Mesenchymal stem cell (in vitro differentiated cells and primary cell): ENCODE data around the gene RNLS.

Experiments
- DNase-seq: peaks from one replicate; pipeline ENCODE4 v3.0.0-alpha.2; 2013
- H2AFZ ChIP-seq: one replicate; pipeline ENCODE4 v1.6.1; 2013; ENCODE audit warnings: low read depth, mild to moderate bottlenecking, control low read depth, inconsistent platforms, low read length, moderate library complexity
- H2AK5ac ChIP-seq: 2 replicates; pipeline ENCODE4 v1.6.1; 2013; ENCODE audit warnings: low read length, moderate library complexity, mild to moderate bottlenecking, inconsistent platforms; ENCODE audit not compliant: severe bottlenecking
- H2BK120ac ChIP-seq: one replicate; pipeline ENCODE4 v1.6.1; 2013; ENCODE audit warnings: low read depth, mild to moderate bottlenecking, inconsistent platforms, low read length, moderate library complexity
- H2BK12ac ChIP-seq, 2 experiments: one replicate each; pipeline ENCODE4 v1.6.1; 2013; ENCODE audit warnings: inconsistent platforms in 2 of 2, low read length in 2 of 2, mild to moderate bottlenecking in 2 of 2, moderate library complexity in 2 of 2, control low read depth in 1 of 2
- H2BK15ac ChIP-seq: one replicate; pipeline ENCODE4 v1.6.1; 2013; ENCODE audit warnings: mild to moderate bottlenecking, low read depth, inconsistent platforms; ENCODE audit not compliant: poor library complexity, severe bottlenecking
- H2BK5ac ChIP-seq: 2 replicates; pipeline ENCODE4 v1.6.1; 2013; ENCODE audit warnings: low read depth, mild to moderate bottlenecking, low read length, control low read depth, inconsistent platforms; ENCODE audit not compliant: poor library complexity, severe bottlenecking
- H3K14ac ChIP-seq, 2 experiments: one replicate each; pipeline ENCODE4 v1.6.1; 2013; ENCODE audit warnings: inconsistent platforms in 2 of 2, low read length in 2 of 2, control low read depth in 1 of 2, mild to moderate bottlenecking in 1 of 2, moderate library complexity in 1 of 2
- H3K18ac ChIP-seq, 2 experiments: one replicate each; pipeline ENCODE4 v1.6.1; 2013; ENCODE audit warnings: inconsistent platforms in 2 of 2, low read length in 2 of 2, control low read depth in 1 of 2, low read depth in 1 of 2, mild to moderate bottlenecking in 1 of 2
- H3K23ac ChIP-seq, 2 experiments: one replicate each; pipeline ENCODE4 v1.6.1; 2013; ENCODE audit warnings: inconsistent platforms in 2 of 2, low read length in 2 of 2, mild to moderate bottlenecking in 2 of 2, moderate library complexity in 2 of 2, control low read depth in 1 of 2
- H3K27ac ChIP-seq: 2 replicates; pipeline ENCODE4 v1.5.1; 2013; ENCODE audit warnings: mild to moderate bottlenecking, moderate library complexity, low read length, control low read depth, inconsistent platforms; ENCODE audit not compliant: poor library complexity, severe bottlenecking
- H3K27me3 ChIP-seq, 2 experiments: 2 replicates each; pipeline versions ENCODE4 v1.6.1 to v1.7.0; 2013; ENCODE audit warnings: low read length in 2 of 2, mild to moderate bottlenecking in 2 of 2, moderate library complexity in 2 of 2, control low read depth in 1 of 2, inconsistent platforms in 1 of 2; ENCODE audit not compliant: control insufficient read depth in 1 of 2, insufficient read depth in 1 of 2
- H3K36me3 ChIP-seq, 2 experiments: 2 replicates each; pipeline versions ENCODE4 v1.6.1 to v1.7.0; 2013; ENCODE audit warnings: low read length in 2 of 2, control low read depth in 1 of 2, inconsistent platforms in 1 of 2, low read depth in 1 of 2, mild to moderate bottlenecking in 1 of 2; ENCODE audit not compliant: insufficient read depth in 2 of 2, control insufficient read depth in 1 of 2
- H3K4ac ChIP-seq, 2 experiments: one replicate each; pipeline ENCODE4 v1.6.1; 2013; ENCODE audit warnings: inconsistent platforms in 2 of 2, low read length in 2 of 2, mild to moderate bottlenecking in 2 of 2, moderate library complexity in 2 of 2, control low read depth in 1 of 2, low read depth in 1 of 2
- H3K4me1 ChIP-seq: 2 replicates; pipeline ENCODE4 v1.6.1; 2013; ENCODE audit warnings: low read depth, low read length, control low read depth; ENCODE audit not compliant: control insufficient read depth, insufficient read depth
- H3K4me2 ChIP-seq: 2 replicates; pipeline ENCODE4 v1.6.1; 2013; ENCODE audit warnings: low read length, mild to moderate bottlenecking, inconsistent platforms; ENCODE audit not compliant: poor library complexity, severe bottlenecking
- H3K4me3 ChIP-seq, 2 experiments: 2 replicates each; pipeline versions ENCODE4 v1.5.1 to v1.7.0; 2013; ENCODE audit warnings: low read length in 2 of 2, mild to moderate bottlenecking in 2 of 2, control low read depth in 1 of 2, low read depth in 1 of 2; ENCODE audit not compliant: insufficient read depth in 1 of 2
- H3K79me1 ChIP-seq: replicated peaks from 2 replicates; pipeline ENCODE4 v1.6.1; 2013; ENCODE audit warnings: mild to moderate bottlenecking, control low read depth, low read length, inconsistent platforms; ENCODE audit not compliant: poor library complexity, severe bottlenecking
- H3K9ac ChIP-seq: 2 replicates; pipeline ENCODE4 v1.7.0; 2013; ENCODE audit warnings: mild to moderate bottlenecking, low read length, moderate library complexity
- H3K9me3 ChIP-seq: 2 replicates; pipeline ENCODE4 v1.7.0; 2013; ENCODE audit warnings: mild to moderate bottlenecking, low read length; ENCODE audit not compliant: control insufficient read depth
- H4K8ac ChIP-seq: one replicate; pipeline ENCODE4 v1.6.1; 2013; ENCODE audit warnings: inconsistent platforms, mild to moderate bottlenecking, low read length, moderate library complexity
- H4K91ac ChIP-seq: one replicate; pipeline ENCODE4 v1.6.1; 2013; ENCODE audit warnings: mild to moderate bottlenecking, low read length, inconsistent platforms
- WGBS: methylation state at CpG from one replicate; pipeline ENCODE4 v1.1.7; 2013; ENCODE audit warnings: mixed read lengths; 5-methylcytosine and 5-hydroxymethylcytosine counted together

RNLS gene

DNA sequence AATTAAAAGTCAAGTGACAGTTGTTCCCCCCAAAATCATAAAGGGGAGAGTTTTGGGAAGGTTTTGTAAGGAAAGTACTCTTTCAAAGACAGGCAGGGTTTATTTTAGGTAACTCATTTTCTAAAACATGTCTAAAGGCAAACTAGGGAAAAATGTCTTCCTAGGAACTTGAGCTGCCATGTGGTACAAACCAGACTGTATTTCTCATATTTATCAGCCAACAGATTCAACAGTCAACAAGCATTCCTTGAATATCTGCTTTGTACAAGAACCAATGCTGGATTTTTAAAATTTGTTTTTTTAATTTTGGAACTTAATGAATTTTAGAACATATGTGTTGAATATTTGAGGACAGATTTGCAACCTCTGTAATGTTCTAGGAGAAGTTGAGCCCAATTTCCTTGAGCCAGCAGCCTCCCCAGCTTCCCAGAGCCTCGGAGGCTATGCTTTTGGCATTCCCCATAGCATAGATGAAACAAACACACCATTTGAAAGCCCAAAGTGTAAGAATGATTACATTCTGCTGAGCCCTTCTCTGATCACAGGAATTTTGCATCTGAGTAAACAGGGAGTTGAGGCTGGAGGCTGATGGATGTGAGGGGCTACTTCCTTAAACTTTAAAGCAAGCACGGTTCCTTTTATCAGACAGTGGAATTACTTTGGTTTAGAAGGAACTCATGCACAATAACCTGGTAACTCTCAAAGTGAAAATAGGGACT, 345.1 kb downstream of the RNLS start:
- H2BK5ac ChIP-seq = no peak overlapping the region
- H3K9ac ChIP-seq = no peak overlapping the region
- H2AFZ ChIP-seq = no peak overlapping the region
- no peak overlapping the region for H3K4ac ChIP-seq
- no peaks in the 10 kb centered on the region for H3K79me1 ChIP-seq
- no peaks in the 10 kb centered on the region for H3K36me3 ChIP-seq
- no peak overlapping the region for H3K18ac ChIP-seq
- no peak overlapping the region for H3K14ac ChIP-seq
- no peaks in the 10 kb centered on the region for H3K4me1 ChIP-seq
- no peaks in the 10 kb centered on the region for H3K9me3 ChIP-seq
- 71% methylated on average over 2 of the region's 2 CpGs for WGBS
- no peak for DNase-seq
- peak overlapping the region in 1 of 2 experiments; percentile 17 for H3K4me3 ChIP-seq
- H4K8ac ChIP-seq = no peak overlapping the region
- no peak overlapping the region for H2BK12ac ChIP-seq
- no peaks in the 10 kb centered on the region for H3K27me3 ChIP-seq
- H2AK5ac ChIP-seq = no peak overlapping the region
- no peak overlapping the region for H3K4me2 ChIP-seq
- H2BK15ac ChIP-seq = no peak overlapping the region
- H4K91ac ChIP-seq = no peak overlapping the region
- H3K27ac ChIP-seq = no peak overlapping the region
- no peak overlapping the region for H2BK120ac ChIP-seq
- no peak overlapping the region for H3K23ac ChIP-seq

DNA sequence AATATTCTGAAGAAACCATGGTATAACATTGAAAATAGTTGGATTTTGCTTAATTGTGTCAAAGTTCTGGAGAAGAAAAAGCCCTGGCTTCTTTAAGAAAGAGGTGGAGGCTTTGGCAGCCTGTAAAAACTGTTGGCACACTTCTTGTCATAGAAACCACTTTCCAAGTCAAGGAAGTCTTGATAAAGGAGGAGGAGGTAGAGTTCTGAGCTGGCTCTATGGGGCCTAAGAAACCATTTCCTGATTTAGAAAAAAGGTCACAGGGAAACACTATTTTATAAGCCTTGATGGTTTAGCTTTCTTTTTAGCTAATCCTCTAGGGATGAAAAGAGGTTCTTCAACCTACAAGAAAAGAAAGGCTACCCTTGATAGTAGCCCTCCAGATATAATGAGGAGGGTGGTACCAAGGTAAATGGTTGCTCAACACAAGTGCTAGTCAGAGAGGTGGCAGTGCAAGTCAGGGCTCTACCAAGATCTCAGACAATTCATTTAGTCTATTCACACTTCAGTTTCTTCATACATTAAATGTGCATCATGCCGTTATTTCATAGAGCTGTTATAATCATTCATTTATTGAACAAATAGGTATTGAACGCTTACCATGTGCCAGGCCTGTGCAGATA, 346.9 kb downstream of the RNLS start:
- Histone ChIP-seq H3K36me3 (no peaks in the 10 kb centered on the region), H2AFZ (no peak overlapping the region), H3K4me3 (no peak overlapping the region), H2BK12ac (no peak overlapping the region), H2BK5ac (no peak overlapping the region), H2BK120ac (no peak overlapping the region), H3K4ac (no peak overlapping the region), H3K18ac (peak overlapping the region in 1 of 2 experiments; percentile 12), H3K4me1 (no peaks in the 10 kb centered on the region), H2AK5ac (no peak overlapping the region), H3K9me3 (no peaks in the 10 kb centered on the region), H3K27me3 (no peaks in the 10 kb centered on the region), H4K91ac (no peak overlapping the region), H3K4me2 (no peak overlapping the region), H3K79me1 (no peaks in the 10 kb centered on the region), H3K27ac (no peak overlapping the region), H4K8ac (no peak overlapping the region), H3K9ac (no peak overlapping the region), H3K14ac (no peak overlapping the region), H3K23ac (no peak overlapping the region), H2BK15ac (no peak overlapping the region)
- 94% methylated on average over 1 of the region's 2 CpGs for WGBS
- no peak for DNase-seq

DNA sequence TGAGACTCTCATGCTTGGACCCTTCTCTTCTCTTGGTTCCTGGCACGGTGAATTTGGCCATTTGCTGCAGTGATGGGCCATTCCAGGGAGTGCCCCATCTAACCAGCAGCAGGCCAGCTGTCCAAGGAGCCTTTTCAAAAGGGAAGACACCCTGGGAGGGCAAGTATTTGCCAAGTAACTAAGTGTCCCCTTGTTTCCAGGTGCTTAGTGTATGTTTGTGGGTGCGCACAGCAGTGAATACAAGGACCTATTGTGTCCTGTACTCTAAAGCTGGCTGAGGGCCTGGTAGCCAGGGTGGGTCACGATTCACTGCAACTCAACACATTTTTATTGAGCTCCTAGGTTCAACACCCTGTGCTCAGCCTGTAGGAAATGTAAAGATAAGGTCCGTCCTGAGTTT, 348.8 kb downstream of the RNLS start:
- Histone ChIP-seq H3K4ac (no peak overlapping the region), H3K14ac (no peak overlapping the region), H3K18ac (no peak overlapping the region), H4K8ac (no peak overlapping the region), H3K27ac (no peak overlapping the region), H3K27me3 (no peaks in the 10 kb centered on the region), H2BK12ac (no peak overlapping the region), H3K9ac (no peak overlapping the region), H3K23ac (no peak overlapping the region), H2BK15ac (no peak overlapping the region), H3K4me1 (no peaks in the 10 kb centered on the region), H3K9me3 (no peaks in the 10 kb centered on the region), H3K4me3 (no peak overlapping the region), H2BK5ac (no peak overlapping the region), H3K4me2 (no peak overlapping the region), H3K36me3 (no peaks in the 10 kb centered on the region), H2BK120ac (no peak overlapping the region), H4K91ac (no peak overlapping the region), H2AFZ (no peak overlapping the region), H2AK5ac (no peak overlapping the region), H3K79me1 (no peaks in the 10 kb centered on the region)
- DNase-seq = no peak
- WGBS = 97% methylated on average over 4 of the region's 4 CpGs

DNA sequence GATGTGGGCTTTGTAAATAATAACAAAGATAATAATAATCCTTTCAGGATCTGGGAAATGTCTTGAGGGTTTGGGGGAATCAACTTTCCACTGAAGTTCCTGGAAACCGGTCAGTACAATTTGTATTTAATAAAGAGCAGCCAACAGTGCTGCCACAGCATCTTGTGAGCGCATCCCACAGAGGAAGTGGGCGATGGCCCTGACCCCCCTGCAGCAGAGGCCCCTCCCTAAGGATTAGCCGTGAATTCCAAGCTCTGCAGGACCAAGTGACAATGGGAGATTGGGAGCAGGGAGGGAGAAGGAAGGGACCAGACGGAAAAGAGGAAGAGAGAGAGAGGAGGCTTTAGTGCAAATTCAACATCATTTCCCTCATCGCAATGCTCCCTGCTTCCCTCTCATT, 349.2 kb downstream of the RNLS start:
- no peak overlapping the region for H2BK12ac ChIP-seq
- DNase-seq = no peak
- H3K36me3 ChIP-seq = no peaks in the 10 kb centered on the region
- no peak overlapping the region for H4K8ac ChIP-seq
- H3K9me3 ChIP-seq = no peaks in the 10 kb centered on the region
- H3K79me1 ChIP-seq = no peaks in the 10 kb centered on the region
- no peak overlapping the region for H2BK120ac ChIP-seq
- H3K27me3 ChIP-seq = no peaks in the 10 kb centered on the region
- no peak overlapping the region for H3K9ac ChIP-seq
- H4K91ac ChIP-seq = no peak overlapping the region
- no peaks in the 10 kb centered on the region for H3K4me1 ChIP-seq
- no peak overlapping the region for H2AK5ac ChIP-seq
- no peak overlapping the region for H3K4ac ChIP-seq
- no peak overlapping the region for H3K27ac ChIP-seq
- 78% methylated on average over 5 of the region's 6 CpGs for WGBS
- H2BK5ac ChIP-seq = no peak overlapping the region
- no peak overlapping the region for H2BK15ac ChIP-seq
- H3K14ac ChIP-seq = no peak overlapping the region
- H3K4me2 ChIP-seq = no peak overlapping the region
- no peak overlapping the region for H3K23ac ChIP-seq
- no peak overlapping the region for H3K18ac ChIP-seq
- H3K4me3 ChIP-seq = no peak overlapping the region
- no peak overlapping the region for H2AFZ ChIP-seq
